Fibroblast of lung (primary cell): ENCODE results near the gene ARHGAP21.

ENCODE experiments used
- CTCF ChIP-seq, 2 donors: IDR thresholded peaks in 1 of 2; conservative IDR thresholded peaks in 1 of 2; 1 replicate in 1 of 2; 2 replicates in 1 of 2; pipeline ENCODE4 v1.5.1; 2011 to 2012; ENCODE audit warnings: low read length in 2 of 2, control low read depth in 1 of 2, inconsistent platforms in 1 of 2, low read depth in 1 of 2, mild to moderate bottlenecking in 1 of 2
- EZH2 ChIP-seq: IDR thresholded peaks from 2 replicates; pipeline ENCODE4 v1.5.1; 2012; ENCODE audit warnings: low read length, control low read depth, mild to moderate bottlenecking; ENCODE audit errors: missing control alignments

DNA sequence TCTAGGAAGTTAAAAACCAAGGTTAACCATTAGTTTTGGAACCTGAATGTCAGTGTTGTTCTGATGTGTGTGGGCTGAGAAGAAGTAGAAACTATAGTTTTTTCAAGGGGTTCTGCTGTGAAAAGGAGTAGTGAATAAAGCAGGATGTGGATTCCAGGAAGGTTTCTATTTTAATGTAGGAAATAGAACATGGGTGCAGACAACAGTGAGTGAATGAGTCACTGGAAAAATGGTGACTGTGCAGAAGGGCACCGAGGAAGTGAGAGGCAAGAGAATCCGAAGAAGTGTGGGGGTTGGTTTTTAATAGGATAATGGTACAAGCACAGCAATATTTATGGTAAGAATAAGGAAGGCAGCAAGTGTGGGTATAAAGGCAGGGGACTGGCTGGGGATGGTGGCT is 120.4 kb downstream of the ARHGAP21 start:
- TF ChIP-seq CTCF (conservative IDR thresholded peaks at IDR 0.05 in 1 of 2, IDR thresholded peaks at IDR 0.05 in 1 of 2; ENCODE audit: low read depth in 1 of 2, low read length in 2 of 2) = no peak
- TF ChIP-seq EZH2 = no peak
